Measurements from ENCODE around the gene RGL3.

Gene RGL3

GRCh38 chr19:11397089-11397610 is 22.0 kb downstream of the RGL3 start:
- no peak for DNase-seq (ENCODE audit: extremely low read depth, low read depth)
- TF ChIP-seq CTCF (IDR thresholded peaks at IDR 0.05; ENCODE audit: low read depth, low read length) = no peak

GRCh38 chr19:11390933-11391680 is 28.0 kb downstream of the RGL3 start:
- no peak for TF ChIP-seq CTCF (IDR thresholded peaks at IDR 0.05; ENCODE audit: low read depth, low read length)
- DNase-seq (ENCODE audit: extremely low read depth, low read depth) = no peak

- no peak for TF ChIP-seq CTCF (IDR thresholded peaks at IDR 0.05; ENCODE audit: low read depth, low read length)
- no peak for DNase-seq (ENCODE audit: extremely low read depth, low read depth)
Observed at GRCh38 chr19:11390359-11390758, 28.8 kb downstream of the RGL3 start.

GRCh38 chr19:11387162-11388034 is 31.7 kb downstream of the RGL3 start:
- DNase-seq (ENCODE audit: extremely low read depth, low read depth) = no peak
- no peak for TF ChIP-seq CTCF (IDR thresholded peaks at IDR 0.05; ENCODE audit: low read depth, low read length)

- no peak for TF ChIP-seq CTCF (IDR thresholded peaks at IDR 0.05; ENCODE audit: low read depth, low read length)
- DNase-seq (ENCODE audit: extremely low read depth, low read depth) = no peak
Observed at GRCh38 chr19:11384778-11385129, 34.4 kb downstream of the RGL3 start.

GRCh38 chr19:11383706-11384048 is 35.4 kb downstream of the RGL3 start:
- TF ChIP-seq CTCF (IDR thresholded peaks at IDR 0.05; ENCODE audit: low read depth, low read length) = no peak
- no peak for DNase-seq (ENCODE audit: extremely low read depth, low read depth)
